OCI-LY7 (cell line): ENCODE results near the gene LARGE1.

Source experiments
- CTCF ChIP-seq: fragments of 200-600 bp; sonication (generic); conservative IDR thresholded peaks from 2 replicates; pipeline ENCODE4 v1.5.1; 2014; ENCODE audit warnings: mild to moderate bottlenecking, antibody characterized with exemption, low read length, moderate library complexity, mixed read lengths
- EZH2phosphoT487 ChIP-seq: fragments of 200-600 bp; sonication (generic); IDR thresholded peaks from 2 replicates; pipeline ENCODE4 v1.6.1; 2018; ENCODE audit warnings: low read depth, borderline replicate concordance, mild to moderate bottlenecking, mixed run types, antibody characterized with exemption, low read length, moderate library complexity, mixed read lengths

GRCh38 chr22:33788927-33789326 lies 131.3 kb downstream of the LARGE1 start:
- TF ChIP-seq CTCF (no peak), EZH2phosphoT487 (no peak)
